Activated T-cell treated with anti-CD3 and anti-CD28 coated beads, Interleukin-2, amount 50 U/mL, for 72 hours (primary cell): Measurements from ENCODE around the gene STX8. TPM values are rescaled to one million over a fixed set of nuclear protein-coding genes. Genes with fewer than 3 reads are reported as not detected.
A peak's percentile ranks its signal among the peaks of the same experiment; 100 is the strongest.
"Not testable (repeated sequence)": the region's sequence is repeated elsewhere in the genome, so short reads cannot be mapped to it uniquely, and the experiment has no call there.

Source experiments
- ATAC-seq, 2 donors: fragments of 150-1000 bp; cut with Tn5 transposase; replicated peaks in 1 of 2; 2 replicates each; pipeline ENCODE4 v1.10.0; 2021; ENCODE audit warnings: moderate library complexity in 2 of 2, mild to moderate bottlenecking in 1 of 2
- DNase-seq, 2 donors: peaks; one replicate each; pipeline ENCODE4 v3.0.0; 2021 to 2022; ENCODE audit warnings: mixed read lengths in 1 of 2
- H3K27ac Mint-ChIP-seq: one replicate; pipeline ENCODE4 v1.8.0; 2022; ENCODE audit warnings: mild to moderate bottlenecking, moderate library complexity, mixed read lengths
- H3K27me3 Mint-ChIP-seq: one replicate; pipeline ENCODE4 v1.8.0; 2022; ENCODE audit warnings: low read depth, mixed read lengths
- H3K36me3 Mint-ChIP-seq, 2 donors: one replicate each; pipeline ENCODE4 v1.8.0; 2022; ENCODE audit warnings: mixed read lengths in 2 of 2, mild to moderate bottlenecking in 1 of 2; ENCODE audit not compliant: insufficient read depth in 2 of 2
- H3K4me1 Mint-ChIP-seq: one replicate; pipeline ENCODE4 v1.8.0; 2022; ENCODE audit warnings: low read depth, mixed read lengths
- H3K4me3 Mint-ChIP-seq, 2 donors: one replicate each; pipeline ENCODE4 v1.8.0; 2022; ENCODE audit warnings: mild to moderate bottlenecking in 2 of 2, mixed read lengths in 2 of 2, moderate library complexity in 2 of 2
- H3K9me3 Mint-ChIP-seq, 2 donors: one replicate each; pipeline ENCODE4 v1.8.0; 2022; ENCODE audit warnings: mixed read lengths in 2 of 2
- total RNA-seq, 2 donors: library from RNA; stranded (reverse); gene quantifications; one replicate each; pipeline ENCODE4 v1.2.3, GENCODE V29; 2022

STX8 gene, protein sequence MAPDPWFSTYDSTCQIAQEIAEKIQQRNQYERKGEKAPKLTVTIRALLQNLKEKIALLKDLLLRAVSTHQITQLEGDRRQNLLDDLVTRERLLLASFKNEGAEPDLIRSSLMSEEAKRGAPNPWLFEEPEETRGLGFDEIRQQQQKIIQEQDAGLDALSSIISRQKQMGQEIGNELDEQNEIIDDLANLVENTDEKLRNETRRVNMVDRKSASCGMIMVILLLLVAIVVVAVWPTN
- total RNA-seq: 10 to 100 TPM; 53.8 to 61.3 TPM

DNA sequence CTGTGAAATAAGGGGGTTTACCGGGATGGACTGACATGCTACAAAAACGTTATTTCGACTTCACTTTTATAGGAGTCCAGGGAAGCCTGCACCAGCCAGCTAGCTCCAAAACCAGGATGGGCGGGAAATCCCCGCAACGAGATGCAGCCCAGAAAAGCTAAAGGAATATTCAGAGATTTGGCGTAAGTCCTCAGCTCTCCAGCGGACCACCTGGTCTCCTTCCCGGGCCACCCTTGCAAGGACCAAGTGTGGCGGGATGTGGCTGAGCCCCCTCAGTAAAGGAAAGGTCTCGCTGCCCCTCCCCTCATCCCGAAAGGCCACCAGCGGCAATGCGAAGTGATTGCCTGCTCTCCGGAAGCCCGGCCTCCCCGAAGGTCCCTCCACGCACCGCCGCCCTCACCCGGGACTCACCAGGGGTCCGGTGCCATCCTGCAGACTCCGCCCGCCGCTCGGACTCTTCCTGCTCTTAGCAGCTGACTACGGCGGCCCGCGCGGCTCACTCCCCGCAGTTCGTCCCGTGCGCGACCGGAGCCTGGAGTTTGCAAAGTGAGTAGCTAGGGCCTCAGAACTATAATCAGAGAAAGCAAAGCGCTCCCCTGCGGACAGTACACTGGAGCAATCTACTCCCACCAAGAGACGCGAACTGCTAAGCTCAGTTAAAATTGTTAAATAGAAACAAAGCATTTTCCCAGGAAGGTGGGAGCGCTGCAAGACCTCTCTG lies at the start of gene STX8:
Gene STX8 (minus strand): TSS at position 440 of the 721 bp plus-strand sequence. CDS start 12 bp downstream, at position 428.
- Mint-ChIP-seq H3K27ac (peak within 1 kb of the TSS; percentile 80), H3K36me3 (peaks cover 3% of the 10 kb centered on the region in 2 donors), H3K4me1 (peaks cover 21% of the 10 kb centered on the region), H3K27me3 (no peaks in the 10 kb centered on the region), H3K4me3 (peak within 1 kb of the TSS; percentile 89 to 95), H3K9me3 (no peaks in the 10 kb centered on the region)
- ATAC-seq: peak; percentile 84 to 93
- peak; percentile 89 for DNase-seq

DNA sequence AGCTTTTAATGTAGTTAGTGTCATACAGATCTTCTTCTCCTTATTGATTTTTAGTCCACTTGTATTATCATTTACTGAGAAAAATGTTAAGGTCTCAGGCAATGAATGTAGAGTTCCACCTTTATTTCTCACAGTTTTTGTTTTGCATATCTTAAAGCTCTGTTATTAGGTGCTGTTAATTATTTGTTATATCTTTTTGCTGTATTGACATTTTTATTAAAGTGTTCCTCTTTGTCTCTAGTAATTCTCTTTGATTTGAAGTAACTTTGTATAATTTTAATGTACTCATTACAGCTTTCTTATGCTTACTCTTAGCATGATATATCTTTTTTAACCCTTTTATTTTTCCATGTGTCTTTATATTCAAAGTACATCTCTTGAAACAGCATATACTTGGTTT lies 47.3 kb upstream of the STX8 start:
- DNase-seq (no peak), ATAC-seq (no peak)
- no peaks in the 10 kb centered on the region for H3K4me1 Mint-ChIP-seq
- H3K27me3 Mint-ChIP-seq: no peaks in the 10 kb centered on the region
- H3K4me3 Mint-ChIP-seq: no peak overlapping the region
- no peak overlapping the region for H3K27ac Mint-ChIP-seq
- peaks cover 0 to 7% of the 10 kb centered on the region in 2 donors for H3K36me3 Mint-ChIP-seq
- H3K9me3 Mint-ChIP-seq: peaks cover 5 to 12% of the 10 kb centered on the region in 2 donors

DNA sequence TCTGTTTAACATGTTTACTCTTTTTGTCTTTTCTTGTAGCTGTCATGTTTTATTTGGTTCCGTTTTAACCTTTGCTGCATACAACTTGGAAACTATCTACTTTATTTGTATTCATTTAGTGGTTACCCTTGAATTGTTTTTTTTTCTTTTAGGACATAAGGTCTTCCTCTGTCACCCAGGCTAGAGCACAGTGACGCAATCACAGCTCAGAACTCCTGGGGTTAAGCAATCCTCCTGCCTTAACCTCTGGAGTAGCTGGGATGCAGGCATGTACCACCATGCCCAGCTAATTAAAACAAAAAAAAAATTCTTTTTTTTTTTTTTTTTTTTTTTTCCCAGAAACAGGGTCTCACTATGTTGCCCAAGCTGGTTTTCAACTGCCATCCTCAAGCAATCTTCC lies 39.9 kb upstream of the STX8 start:
- Mint-ChIP-seq H3K4me1 (no peaks in the 10 kb centered on the region), H3K9me3 (no peaks in the 10 kb centered on the region), H3K27me3 (no peaks in the 10 kb centered on the region), H3K4me3 (no peak overlapping the region), H3K36me3 (no peaks in the 10 kb centered on the region), H3K27ac (no peak overlapping the region)
- DNase-seq: no peak
- no peak for ATAC-seq

DNA sequence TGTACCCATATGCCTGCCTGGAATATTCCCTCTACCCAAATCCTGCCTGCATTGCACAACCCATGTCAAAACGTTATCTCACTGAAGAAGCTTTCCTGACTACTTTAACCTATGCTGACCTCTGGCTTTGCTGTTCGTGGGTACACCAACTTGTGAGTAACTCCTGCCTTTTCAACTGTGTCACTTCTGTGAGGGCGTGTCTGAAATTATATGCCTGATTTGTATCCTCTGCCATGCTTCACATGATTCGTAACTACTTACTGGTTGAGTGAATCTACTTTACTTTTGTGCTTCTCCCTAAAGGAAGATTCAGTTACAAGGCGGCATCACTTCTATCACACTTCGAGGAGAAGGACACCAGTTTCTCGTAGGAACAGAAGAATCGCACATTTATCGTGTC lies 36.4 kb upstream of the STX8 start:
- no peak for DNase-seq
- Mint-ChIP-seq H3K9me3 (peaks cover 0 to 1% of the 10 kb centered on the region in 2 donors), H3K27ac (no peak overlapping the region), H3K36me3 (no peaks in the 10 kb centered on the region), H3K4me1 (no peaks in the 10 kb centered on the region), H3K27me3 (no peaks in the 10 kb centered on the region), H3K4me3 (no peak overlapping the region)
- ATAC-seq: no peak

DNA sequence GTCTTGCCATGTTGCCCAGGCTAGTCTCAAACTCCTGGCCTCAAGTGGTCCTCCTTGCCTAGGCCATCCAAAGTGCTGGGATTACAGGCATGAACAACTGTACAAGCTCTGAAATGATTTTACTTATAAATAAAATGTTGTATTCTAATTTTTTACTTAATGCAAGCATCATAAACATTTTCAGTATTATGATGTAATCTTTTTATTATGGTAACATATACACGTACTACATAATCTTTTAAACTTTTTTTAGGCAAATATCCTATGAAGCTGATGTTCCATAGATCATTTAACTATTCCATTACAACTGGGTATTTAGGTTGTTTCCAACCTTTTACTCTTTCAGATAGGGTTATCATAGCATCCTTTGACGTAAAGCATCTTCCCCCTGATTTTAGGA lies 35.9 kb upstream of the STX8 start:
- Mint-ChIP-seq H3K27me3 (no peaks in the 10 kb centered on the region), H3K9me3 (peaks cover 0 to 1% of the 10 kb centered on the region in 2 donors), H3K27ac (no peak overlapping the region), H3K36me3 (no peaks in the 10 kb centered on the region), H3K4me1 (no peaks in the 10 kb centered on the region), H3K4me3 (no peak overlapping the region)
- no peak for ATAC-seq
- DNase-seq: no peak

DNA sequence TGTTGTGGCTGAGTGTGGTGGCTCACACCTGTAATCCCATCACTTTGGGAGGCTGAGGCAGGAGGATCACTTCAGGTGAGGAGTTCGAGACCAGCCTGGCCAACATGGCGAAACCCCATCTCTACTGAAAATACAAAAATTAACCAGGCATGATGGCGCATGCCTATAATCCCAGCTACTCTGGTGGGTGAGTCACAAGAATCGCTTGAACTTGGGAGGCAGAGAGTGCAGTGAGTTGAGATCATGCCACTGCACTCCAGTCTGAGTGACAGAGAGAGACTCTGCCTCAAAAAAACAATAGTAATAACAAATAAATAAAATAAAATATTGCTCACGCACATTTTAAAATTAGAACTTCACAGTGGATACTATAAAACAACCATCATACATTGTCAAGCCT lies 31.4 kb upstream of the STX8 start:
- H3K27ac Mint-ChIP-seq, ATAC-seq, H3K4me3 Mint-ChIP-seq, H3K4me1 Mint-ChIP-seq, H3K36me3 Mint-ChIP-seq, DNase-seq, H3K9me3 Mint-ChIP-seq: not testable (repeated sequence)
- peaks cover 11% of the 10 kb centered on the region for H3K27me3 Mint-ChIP-seq

DNA sequence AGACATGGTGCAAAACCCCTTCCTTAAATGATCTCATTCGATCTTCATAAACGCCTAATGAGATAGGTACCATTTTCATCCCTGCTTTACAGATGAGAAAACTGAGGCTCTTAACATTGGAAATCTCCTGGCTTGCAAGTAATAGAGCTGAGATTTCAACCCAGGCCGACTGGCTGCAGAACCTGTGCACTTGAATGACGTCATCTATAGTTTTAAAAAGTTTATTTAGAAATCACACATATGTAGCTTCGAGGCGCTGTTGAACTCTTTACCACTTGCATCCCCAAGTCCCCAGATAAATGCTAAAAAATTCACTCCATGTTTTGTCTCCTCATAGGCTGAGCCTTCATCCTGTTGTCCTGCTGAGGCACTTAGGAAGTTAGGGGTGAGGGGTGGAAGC lies 30.8 kb upstream of the STX8 start:
- no peak overlapping the region for H3K27ac Mint-ChIP-seq
- DNase-seq: no peak
- H3K27me3 Mint-ChIP-seq: peaks cover 11% of the 10 kb centered on the region
- H3K36me3 Mint-ChIP-seq: no peaks in the 10 kb centered on the region
- H3K4me1 Mint-ChIP-seq: no peaks in the 10 kb centered on the region
- peaks cover 0 to 1% of the 10 kb centered on the region in 2 donors for H3K9me3 Mint-ChIP-seq
- ATAC-seq: no peak
- H3K4me3 Mint-ChIP-seq: no peak overlapping the region

DNA sequence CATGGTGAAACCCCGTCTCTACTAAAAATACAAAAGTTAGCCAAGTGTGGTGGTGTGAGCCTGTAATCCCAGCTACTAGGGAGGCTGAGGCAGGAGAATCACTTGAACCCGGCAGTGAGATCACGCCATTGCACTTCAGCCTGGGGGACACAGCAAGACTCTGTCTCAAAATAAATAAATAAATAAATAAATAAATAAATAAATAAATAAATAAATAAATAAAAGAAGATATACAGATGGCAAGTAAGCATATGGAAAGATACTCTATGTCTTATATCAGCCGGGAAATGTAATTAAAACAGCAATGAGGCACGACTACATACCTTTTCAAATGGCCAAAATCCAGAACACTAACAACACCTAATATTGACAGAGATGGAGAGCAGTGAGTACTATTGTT lies 29.0 kb upstream of the STX8 start:
- H3K36me3 Mint-ChIP-seq, H3K9me3 Mint-ChIP-seq, H3K27ac Mint-ChIP-seq, ATAC-seq, H3K4me1 Mint-ChIP-seq, H3K4me3 Mint-ChIP-seq, DNase-seq: not testable (repeated sequence)
- peaks cover 11% of the 10 kb centered on the region for H3K27me3 Mint-ChIP-seq

DNA sequence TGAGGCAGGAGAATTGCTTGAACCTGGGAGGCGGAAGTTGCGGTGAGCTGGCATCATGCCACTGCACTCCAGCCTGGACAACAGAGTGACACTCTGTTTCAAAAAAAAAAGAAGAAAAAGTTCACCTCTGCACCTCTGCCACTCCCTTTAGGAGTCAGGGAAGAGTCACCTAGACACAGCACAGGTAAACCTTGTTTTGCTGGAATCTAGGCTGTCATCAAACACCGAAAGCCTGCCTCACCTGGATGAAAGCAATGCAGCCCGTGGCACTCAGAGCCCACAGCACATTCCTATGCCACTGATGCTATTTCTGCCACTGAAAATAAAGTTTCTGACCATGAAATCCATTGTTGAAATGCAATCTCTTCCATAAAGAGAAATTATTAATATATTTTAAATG lies 23.0 kb upstream of the STX8 start:
- H3K4me1 Mint-ChIP-seq: no peaks in the 10 kb centered on the region
- no peak for DNase-seq
- H3K36me3 Mint-ChIP-seq: no peaks in the 10 kb centered on the region
- H3K9me3 Mint-ChIP-seq: no peaks in the 10 kb centered on the region
- ATAC-seq: no peak
- H3K27ac Mint-ChIP-seq: no peak overlapping the region
- no peak overlapping the region for H3K4me3 Mint-ChIP-seq
- peaks cover 9% of the 10 kb centered on the region for H3K27me3 Mint-ChIP-seq

DNA sequence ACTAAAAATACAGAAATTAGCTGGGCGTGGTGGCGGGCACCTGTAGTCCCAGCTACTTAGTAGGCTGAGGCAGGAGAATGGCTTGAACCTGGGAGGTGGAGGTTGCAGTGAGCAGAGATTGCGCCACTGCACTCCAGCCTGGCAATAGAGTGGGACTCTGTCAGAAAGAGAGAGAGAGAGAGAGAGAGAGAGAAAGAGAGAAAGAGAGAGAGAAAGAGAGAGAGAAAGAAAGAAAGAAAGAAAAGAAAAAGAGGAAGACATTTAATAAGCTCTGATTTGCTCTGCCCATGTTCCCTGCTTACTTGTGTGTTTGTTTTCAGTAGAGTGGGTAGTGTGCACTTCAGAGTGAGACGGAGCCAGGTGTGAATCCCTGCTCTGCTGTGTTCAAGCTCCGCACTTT lies 22.0 kb upstream of the STX8 start:
- not testable (repeated sequence) for H3K27me3 Mint-ChIP-seq, DNase-seq, H3K4me3 Mint-ChIP-seq, ATAC-seq, H3K9me3 Mint-ChIP-seq, H3K36me3 Mint-ChIP-seq, H3K4me1 Mint-ChIP-seq, H3K27ac Mint-ChIP-seq

DNA sequence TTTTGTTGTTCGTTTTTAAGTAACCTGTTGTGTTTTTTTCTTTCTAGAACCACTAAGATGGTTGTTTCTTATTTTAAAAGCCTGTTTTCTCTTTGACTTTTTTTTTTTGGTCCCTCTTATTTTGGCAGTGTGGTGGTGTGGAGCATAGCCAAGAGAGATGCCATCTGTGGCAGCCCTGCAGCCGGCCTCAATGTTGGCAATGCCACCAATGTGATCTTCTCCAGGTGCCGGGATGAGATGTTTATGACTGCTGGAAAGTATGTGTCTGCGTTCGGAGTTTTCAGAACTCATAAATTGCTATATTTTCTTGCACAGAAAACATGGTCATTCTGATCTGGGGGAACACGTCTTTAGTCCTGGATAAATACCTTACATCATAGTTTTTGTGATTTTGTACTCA lies 18.4 kb upstream of the STX8 start:
- no peaks in the 10 kb centered on the region for H3K9me3 Mint-ChIP-seq
- H3K27ac Mint-ChIP-seq: no peak overlapping the region
- no peak for DNase-seq
- peaks cover 0 to 1% of the 10 kb centered on the region in 2 donors for H3K36me3 Mint-ChIP-seq
- no peaks in the 10 kb centered on the region for H3K4me1 Mint-ChIP-seq
- no peak overlapping the region for H3K4me3 Mint-ChIP-seq
- no peak for ATAC-seq
- H3K27me3 Mint-ChIP-seq: peaks cover 7% of the 10 kb centered on the region

DNA sequence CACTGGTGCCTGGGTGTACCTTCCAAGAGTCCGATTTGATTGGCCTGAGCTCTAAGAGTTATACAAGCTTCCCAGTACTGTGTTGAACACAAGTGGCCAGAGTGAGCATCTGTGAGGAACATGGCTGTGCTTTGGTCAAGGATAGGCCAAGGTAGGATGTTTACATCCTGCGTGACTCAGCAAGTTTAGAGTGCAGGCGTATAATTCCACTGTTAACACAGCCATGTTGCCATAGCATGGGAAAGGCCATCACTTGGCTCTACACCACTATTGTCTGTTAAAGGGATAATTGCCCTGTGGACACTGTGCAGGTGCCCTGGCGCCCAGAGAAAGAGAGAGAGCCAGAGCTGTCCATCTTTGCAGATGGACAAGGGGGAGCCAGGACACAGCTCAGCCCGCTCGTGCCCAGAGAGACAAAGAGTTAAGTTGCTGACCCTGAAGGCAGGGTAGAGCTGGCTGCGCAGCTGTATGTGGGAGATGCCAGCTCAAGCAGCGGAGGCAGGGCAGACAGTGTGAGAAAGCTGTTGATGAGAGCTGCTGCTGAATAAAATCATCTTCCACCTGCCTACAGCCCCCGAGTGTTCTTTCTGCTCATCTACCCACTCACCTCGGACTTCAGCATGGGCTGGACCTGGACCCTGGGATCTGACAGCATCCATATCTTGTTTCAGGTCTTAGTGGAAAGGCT lies 12.5 kb upstream of the STX8 start:
- no peak for ATAC-seq
- H3K27ac Mint-ChIP-seq: no peak overlapping the region
- no peak overlapping the region for H3K4me3 Mint-ChIP-seq
- H3K9me3 Mint-ChIP-seq: peaks cover 6 to 7% of the 10 kb centered on the region in 2 donors
- H3K36me3 Mint-ChIP-seq: peaks cover 2 to 4% of the 10 kb centered on the region in 2 donors
- no peaks in the 10 kb centered on the region for H3K27me3 Mint-ChIP-seq
- H3K4me1 Mint-ChIP-seq: no peaks in the 10 kb centered on the region
- DNase-seq: no peak

DNA sequence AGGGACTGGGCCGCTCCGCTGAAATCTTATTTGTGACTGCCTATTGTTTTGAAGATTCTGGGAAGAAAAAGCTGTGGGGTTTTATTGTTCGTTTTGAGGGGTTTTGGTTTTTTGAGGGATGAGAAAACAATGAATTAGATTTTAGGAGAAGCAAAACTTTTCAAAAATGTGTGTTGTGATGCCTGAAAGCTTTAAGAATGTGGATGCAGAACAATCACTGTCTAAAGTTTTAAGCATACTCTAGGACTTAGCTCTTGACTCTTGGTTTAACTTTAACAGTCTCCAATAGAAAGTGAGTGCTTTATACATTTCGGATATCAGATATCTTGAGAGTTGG lies 1.7 kb upstream of the STX8 start:
- DNase-seq (no peak), ATAC-seq (no peak)
- no peak overlapping the region for H3K27ac Mint-ChIP-seq
- peaks cover 21% of the 10 kb centered on the region for H3K4me1 Mint-ChIP-seq
- H3K27me3 Mint-ChIP-seq: no peaks in the 10 kb centered on the region
- peaks cover 3% of the 10 kb centered on the region in 2 donors for H3K36me3 Mint-ChIP-seq
- H3K4me3 Mint-ChIP-seq: peak overlapping the region; percentile 50 to 89
- H3K9me3 Mint-ChIP-seq: no peaks in the 10 kb centered on the region
